ENCODE results near the gene DLG2.
"Not testable (repeated sequence)": the region's sequence is repeated elsewhere in the genome, so short reads cannot be mapped to it uniquely, and the experiment has no call there.

DLG2 gene

GRCh38 chr11:83779876-83780275, 1847.3 kb downstream of the DLG2 start:
- intact Hi-C loops (cut with micrococcal nuclease), result no loop called here
- Mint-ChIP-seq H3K4me3 (no peak overlapping the region), H3K27me3 (no peaks in the 10 kb centered on the region)

GRCh38 chr11:83778596-83778995, 1848.5 kb downstream of the DLG2 start:
- no peaks in the 10 kb centered on the region for H3K36me3 Mint-ChIP-seq (ENCODE audit: low read depth)
- intact Hi-C loops (cut with micrococcal nuclease), result no loop called here
- no peak overlapping the region for H3K4me3 Mint-ChIP-seq
- H3K27ac Mint-ChIP-seq, result no peak overlapping the region
- H3K4me1 Mint-ChIP-seq (ENCODE audit: low read depth), result no peaks in the 10 kb centered on the region
- H3K9me3 Mint-ChIP-seq, result no peaks in the 10 kb centered on the region
- no peaks in the 10 kb centered on the region for H3K27me3 Mint-ChIP-seq

More at GRCh38 chr11:83779876-83780275, 1847.3 kb downstream of the DLG2 start:
- H3K9me3 Mint-ChIP-seq, result no peaks in the 10 kb centered on the region
- no peaks in the 10 kb centered on the region for H3K4me1 Mint-ChIP-seq (ENCODE audit: low read depth)
- H3K27ac Mint-ChIP-seq, result no peak overlapping the region
- H3K36me3 Mint-ChIP-seq (ENCODE audit: low read depth), result no peaks in the 10 kb centered on the region

- Mint-ChIP-seq H3K27ac (no peak overlapping the region), H3K4me3 (no peak overlapping the region), H3K4me1 (ENCODE audit: low read depth) (no peaks in the 10 kb centered on the region), H3K36me3 (ENCODE audit: low read depth) (no peaks in the 10 kb centered on the region), H3K9me3 (no peaks in the 10 kb centered on the region), H3K27me3 (no peaks in the 10 kb centered on the region)
- intact Hi-C loops (cut with micrococcal nuclease), result no loop called here
Observed at GRCh38 chr11:83773950-83774880, 1852.9 kb downstream of the DLG2 start.

- Mint-ChIP-seq H3K36me3 (ENCODE audit: low read depth) (no peaks in the 10 kb centered on the region), H3K4me3 (no peak overlapping the region), H3K4me1 (ENCODE audit: low read depth) (no peaks in the 10 kb centered on the region), H3K27ac (no peak overlapping the region), H3K27me3 (no peaks in the 10 kb centered on the region), H3K9me3 (no peaks in the 10 kb centered on the region)
- intact Hi-C loops (cut with micrococcal nuclease), result no loop called here
Observed at GRCh38 chr11:83768489-83768888, 1858.7 kb downstream of the DLG2 start.

- H3K9me3 Mint-ChIP-seq, result no peaks in the 10 kb centered on the region
- no peak overlapping the region for H3K27ac Mint-ChIP-seq
- H3K4me3 Mint-ChIP-seq, result no peak overlapping the region
- intact Hi-C loops (cut with micrococcal nuclease), result no loop called here
- H3K36me3 Mint-ChIP-seq (ENCODE audit: low read depth), result no peaks in the 10 kb centered on the region
- no peaks in the 10 kb centered on the region for H3K4me1 Mint-ChIP-seq (ENCODE audit: low read depth)
- no peaks in the 10 kb centered on the region for H3K27me3 Mint-ChIP-seq
Observed at GRCh38 chr11:83766932-83767331, 1860.2 kb downstream of the DLG2 start.

GRCh38 chr11:83764643-83765042, 1862.5 kb downstream of the DLG2 start:
- intact Hi-C loops (cut with micrococcal nuclease), result no loop called here
- no peak overlapping the region for H3K27ac Mint-ChIP-seq
- H3K36me3 Mint-ChIP-seq (ENCODE audit: low read depth), result no peaks in the 10 kb centered on the region
- no peak overlapping the region for H3K4me3 Mint-ChIP-seq
- no peaks in the 10 kb centered on the region for H3K4me1 Mint-ChIP-seq (ENCODE audit: low read depth)
- H3K9me3 Mint-ChIP-seq, result no peaks in the 10 kb centered on the region
- no peaks in the 10 kb centered on the region for H3K27me3 Mint-ChIP-seq

GRCh38 chr11:83760932-83761331, 1866.2 kb downstream of the DLG2 start:
- Mint-ChIP-seq H3K36me3 (ENCODE audit: low read depth) (no peaks in the 10 kb centered on the region), H3K27ac (no peak overlapping the region), H3K9me3 (no peaks in the 10 kb centered on the region), H3K27me3 (no peaks in the 10 kb centered on the region), H3K4me1 (ENCODE audit: low read depth) (no peaks in the 10 kb centered on the region), H3K4me3 (no peak overlapping the region)
- intact Hi-C loops (cut with micrococcal nuclease), result no loop called here

DNA sequence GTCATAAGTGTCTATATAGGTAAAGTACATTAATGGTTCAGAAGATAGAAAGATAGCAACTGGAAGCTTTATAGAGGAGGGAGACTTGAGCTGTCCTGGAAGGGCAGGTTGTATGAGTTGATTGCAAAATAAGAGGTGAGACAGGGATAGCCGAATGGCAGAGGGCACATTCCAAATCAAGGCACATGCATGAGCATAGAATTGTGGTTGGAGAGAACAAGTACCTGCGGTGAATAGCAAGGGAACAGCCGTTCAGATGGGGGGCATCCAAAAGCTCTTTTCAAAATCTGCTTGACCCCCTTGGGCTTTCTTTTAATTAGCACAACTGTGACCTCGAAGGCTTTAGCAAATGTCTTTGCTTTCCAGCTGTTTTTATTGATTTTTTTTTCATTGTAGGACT, 1868.0 kb downstream of the DLG2 start:
- Mint-ChIP-seq H3K36me3 (ENCODE audit: low read depth) (no peaks in the 10 kb centered on the region), H3K27me3 (no peaks in the 10 kb centered on the region), H3K9me3 (no peaks in the 10 kb centered on the region), H3K4me1 (ENCODE audit: low read depth) (no peaks in the 10 kb centered on the region), H3K27ac (no peak overlapping the region), H3K4me3 (no peak overlapping the region)
- intact Hi-C loops (cut with micrococcal nuclease), result no loop called here

- intact Hi-C loops (cut with micrococcal nuclease), result no loop called here
- Mint-ChIP-seq H3K36me3 (ENCODE audit: low read depth) (no peaks in the 10 kb centered on the region), H3K9me3 (no peaks in the 10 kb centered on the region), H3K27ac (no peak overlapping the region), H3K4me3 (no peak overlapping the region), H3K4me1 (ENCODE audit: low read depth) (no peaks in the 10 kb centered on the region), H3K27me3 (no peaks in the 10 kb centered on the region)
Observed at GRCh38 chr11:83751041-83751440, 1876.1 kb downstream of the DLG2 start.

GRCh38 chr11:83746921-83747585, 1880.1 kb downstream of the DLG2 start:
- intact Hi-C loops (cut with micrococcal nuclease), result no loop called here
- Mint-ChIP-seq H3K4me3 (no peak overlapping the region), H3K27me3 (no peaks in the 10 kb centered on the region), H3K36me3 (ENCODE audit: low read depth) (no peaks in the 10 kb centered on the region), H3K9me3 (peaks cover 10% of the 10 kb centered on the region), H3K4me1 (ENCODE audit: low read depth) (no peaks in the 10 kb centered on the region), H3K27ac (no peak overlapping the region)

DNA sequence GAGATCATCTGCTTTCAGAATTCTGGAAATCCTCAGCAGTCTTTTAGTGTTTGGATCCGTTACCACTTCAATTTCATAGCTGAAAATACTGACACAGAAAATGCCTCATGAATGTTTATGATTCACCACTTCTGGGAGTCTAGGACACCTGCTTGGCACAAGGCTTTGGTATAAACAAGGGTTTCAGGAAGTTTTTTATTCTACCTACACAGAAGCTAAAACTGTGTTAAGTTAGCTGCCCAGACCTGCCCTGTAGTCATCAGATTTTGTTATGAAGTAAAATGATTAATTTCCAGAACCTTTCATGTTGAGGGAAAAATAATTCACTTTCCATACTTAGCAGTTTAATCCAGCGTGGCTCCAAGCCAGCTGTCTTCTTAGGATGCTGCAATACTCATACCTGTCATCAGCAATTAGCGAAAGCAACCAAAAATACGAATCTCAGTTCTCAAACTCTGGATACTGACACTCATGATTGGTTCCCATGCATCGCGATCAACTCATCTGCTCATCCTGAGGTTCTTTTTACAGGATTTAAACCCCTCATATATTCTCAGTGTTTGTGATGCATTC, 1882.4 kb downstream of the DLG2 start:
- Mint-ChIP-seq H3K4me3 (no peak overlapping the region), H3K36me3 (ENCODE audit: low read depth) (no peaks in the 10 kb centered on the region)

DNA sequence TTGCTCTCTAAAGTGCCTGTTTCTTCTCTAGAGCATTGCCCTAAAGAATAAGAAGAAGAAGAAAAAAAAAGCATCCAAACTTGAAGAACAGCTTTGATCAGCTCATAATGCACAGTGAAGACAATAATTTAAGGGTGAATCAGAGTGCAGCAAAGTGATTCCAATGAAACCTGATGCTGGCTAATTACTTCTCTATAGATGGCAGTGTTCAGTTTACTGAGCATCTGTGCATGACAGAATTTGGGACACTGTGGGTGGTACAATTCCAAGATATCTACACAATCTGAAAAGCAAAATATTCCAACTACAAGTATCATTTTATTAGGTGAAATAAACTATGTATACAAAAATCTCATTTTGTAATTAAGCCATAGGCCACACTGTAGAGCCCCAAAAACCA, 1890.5 kb downstream of the DLG2 start:
- H3K9me3 Mint-ChIP-seq, result no peaks in the 10 kb centered on the region
- H3K27ac Mint-ChIP-seq, result no peak overlapping the region
- no peaks in the 10 kb centered on the region for H3K36me3 Mint-ChIP-seq (ENCODE audit: low read depth)
- no peaks in the 10 kb centered on the region for H3K4me1 Mint-ChIP-seq (ENCODE audit: low read depth)
- intact Hi-C loops (cut with micrococcal nuclease), result no loop called here
- H3K4me3 Mint-ChIP-seq, result no peak overlapping the region
- H3K27me3 Mint-ChIP-seq, result no peaks in the 10 kb centered on the region

More for the DNA sequence above, 1882.4 kb downstream of the DLG2 start:
- Mint-ChIP-seq H3K27me3 (no peaks in the 10 kb centered on the region), H3K9me3 (peaks cover 10% of the 10 kb centered on the region), H3K27ac (no peak overlapping the region), H3K4me1 (ENCODE audit: low read depth) (no peaks in the 10 kb centered on the region)
- intact Hi-C loops (cut with micrococcal nuclease), result no loop called here

DNA sequence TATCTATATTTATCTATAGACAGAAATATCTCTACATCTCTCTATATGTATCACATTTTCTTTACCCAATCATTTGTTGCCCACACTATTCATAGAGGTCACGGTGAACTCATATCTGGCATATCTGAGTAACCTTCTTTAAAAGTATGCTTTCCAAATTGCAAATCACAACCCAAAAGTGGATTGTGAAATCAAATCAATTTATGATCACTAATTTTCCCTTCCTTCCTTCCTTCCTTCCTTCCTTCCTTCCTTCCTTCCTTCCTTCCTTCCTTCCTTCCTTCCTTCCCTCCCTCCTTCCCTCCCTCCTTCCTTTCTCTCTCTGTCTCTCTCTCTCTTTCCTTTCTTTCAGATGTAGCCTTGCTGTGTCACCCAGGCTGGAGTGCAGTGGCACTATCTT, 1893.0 kb downstream of the DLG2 start:
- Mint-ChIP-seq H3K4me1 (ENCODE audit: low read depth) (no peaks in the 10 kb centered on the region), H3K36me3 (ENCODE audit: low read depth) (no peaks in the 10 kb centered on the region), H3K9me3 (no peaks in the 10 kb centered on the region), H3K4me3 (no peak overlapping the region), H3K27me3 (no peaks in the 10 kb centered on the region), H3K27ac (no peak overlapping the region)
- intact Hi-C loops (cut with micrococcal nuclease), result no loop called here

- H3K4me3 Mint-ChIP-seq; H3K36me3 Mint-ChIP-seq (ENCODE audit: low read depth); H3K4me1 Mint-ChIP-seq (ENCODE audit: low read depth); H3K9me3 Mint-ChIP-seq; intact Hi-C loops (cut with micrococcal nuclease); H3K27ac Mint-ChIP-seq; H3K27me3 Mint-ChIP-seq: not testable (repeated sequence)
Observed at GRCh38 chr11:83731288-83731687, 1895.9 kb downstream of the DLG2 start.
